Muscle of leg (tissue), 11 donors: ENCODE measurements around the gene ARL2. TPM values are rescaled to one million over a fixed set of nuclear protein-coding genes. Genes with fewer than 3 reads are reported as not detected.

Experiments used
- DNase-seq: peaks from one replicate; pipeline ENCODE4 v3.0.0; 2013
- H3K27ac ChIP-seq: one replicate; pipeline ENCODE4 v1.5.1; 2013; ENCODE audit warnings: mild to moderate bottlenecking, low read length, control low read depth
- H3K27me3 ChIP-seq: one replicate; pipeline ENCODE4 v1.6.1; 2013; ENCODE audit warnings: low read length; ENCODE audit not compliant: control insufficient read depth, insufficient read depth
- H3K36me3 ChIP-seq: one replicate; pipeline ENCODE4 v1.6.1; 2013; ENCODE audit warnings: low read length; ENCODE audit not compliant: control insufficient read depth, insufficient read depth
- H3K4me1 ChIP-seq: one replicate; pipeline ENCODE4 v1.6.1; 2013; ENCODE audit warnings: low read length; ENCODE audit not compliant: control insufficient read depth, insufficient read depth
- H3K4me3 ChIP-seq: one replicate; pipeline ENCODE4 v1.5.1; 2013; ENCODE audit warnings: low read length, control low read depth
- H3K9me3 ChIP-seq: replicated peaks from 2 replicates; pipeline ENCODE4 v1.6.1; 2013; ENCODE audit warnings: low read depth, low read length; ENCODE audit not compliant: control insufficient read depth
- WGBS: methylation state at CpG from one replicate; pipeline ENCODE4 v1.1.5; 2013; ENCODE audit warnings: missing lambda C conversion rate; ENCODE audit not compliant: insufficient coverage; 5-methylcytosine and 5-hydroxymethylcytosine counted together
- polyA plus RNA-seq, 8 donors: library from polyadenylated mRNA; unstranded; fragments of 120-200 nt; gene quantifications; one replicate each; pipeline versions ENCODE4 v1.2.1 to v1.2.3, GENCODE V29; 2013; ENCODE audit warnings: inconsistent platforms in 1 of 8, low replicate concordance in 1 of 8; ENCODE audit not compliant: insufficient read length in 8 of 8, insufficient read depth in 1 of 8
- total RNA-seq: library from RNA; stranded (reverse); fragments of 120-200 nt; gene quantifications from one replicate; pipeline ENCODE4 v1.2.4, GENCODE V29; 2013

The ARL2 gene
- total and polyA plus RNA-seq, 9 donors = 80.5 to 101 (median 86.9) TPM

DNA sequence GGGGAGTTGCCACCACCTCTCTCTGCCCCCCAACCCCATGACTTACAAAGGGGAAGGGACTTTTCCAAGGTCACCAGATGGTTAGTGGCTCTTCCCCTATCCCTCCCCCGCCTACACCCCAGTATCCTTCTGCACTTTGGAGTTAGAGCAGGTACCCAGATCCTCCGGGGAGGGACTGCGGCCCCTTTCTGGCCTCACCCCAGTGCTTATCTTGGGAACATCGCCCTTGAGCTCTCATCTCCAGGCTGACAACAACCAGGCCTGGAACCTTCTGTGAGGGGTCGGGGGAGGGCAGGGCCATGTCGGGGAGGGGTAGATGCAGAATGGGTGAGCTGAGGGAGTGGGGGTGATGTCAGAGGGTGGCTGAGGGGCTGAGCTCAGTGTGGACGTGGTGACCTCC, 51.9 kb downstream of the ARL2 start:
- 73% methylated on average over 6 of the region's 7 CpGs for WGBS
- no peak overlapping the region for H3K4me3 ChIP-seq
- no peaks in the 10 kb centered on the region for H3K36me3 ChIP-seq
- H3K9me3 ChIP-seq = no peaks in the 10 kb centered on the region
- H3K27ac ChIP-seq = no peak overlapping the region
- DNase-seq = no peak
- no peaks in the 10 kb centered on the region for H3K27me3 ChIP-seq
- no peaks in the 10 kb centered on the region for H3K4me1 ChIP-seq

DNA sequence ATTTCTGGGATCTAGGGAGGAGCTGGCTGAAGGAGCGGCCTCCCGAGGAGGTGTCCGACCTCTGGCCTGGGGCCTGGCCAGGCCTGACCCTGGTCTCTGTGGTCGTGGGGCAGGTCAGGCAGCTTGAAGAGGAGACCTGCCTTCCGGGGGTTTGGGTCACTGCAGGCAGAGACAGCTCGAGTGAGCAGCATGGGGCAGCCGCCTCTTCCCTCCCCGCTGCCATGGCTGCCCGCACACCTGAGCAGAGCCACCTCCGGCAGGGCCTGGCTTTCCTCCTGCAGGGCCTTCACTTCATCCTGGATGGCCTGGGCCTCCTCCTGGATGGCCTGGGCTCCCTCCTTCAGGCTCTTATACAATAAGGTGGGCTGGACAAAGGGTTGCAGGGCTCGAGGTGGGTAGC, 52.4 kb downstream of the ARL2 start:
- H3K36me3 ChIP-seq = no peaks in the 10 kb centered on the region
- H3K4me3 ChIP-seq = no peak overlapping the region
- H3K27ac ChIP-seq = no peak overlapping the region
- WGBS = 50% methylated on average over 8 of the region's 11 CpGs
- no peaks in the 10 kb centered on the region for H3K4me1 ChIP-seq
- H3K9me3 ChIP-seq = no peaks in the 10 kb centered on the region
- H3K27me3 ChIP-seq = no peaks in the 10 kb centered on the region
- no peak for DNase-seq

- no peaks in the 10 kb centered on the region for H3K27me3 ChIP-seq
- no peak overlapping the region for H3K4me3 ChIP-seq
- H3K27ac ChIP-seq = no peak overlapping the region
- DNase-seq = no peak
- no peaks in the 10 kb centered on the region for H3K4me1 ChIP-seq
- WGBS = 19% methylated on average over 4 of the region's 4 CpGs
- H3K36me3 ChIP-seq = no peaks in the 10 kb centered on the region
- no peaks in the 10 kb centered on the region for H3K9me3 ChIP-seq
Observed at GRCh38 chr11:65066805-65067291, 52.9 kb downstream of the ARL2 start.

DNA sequence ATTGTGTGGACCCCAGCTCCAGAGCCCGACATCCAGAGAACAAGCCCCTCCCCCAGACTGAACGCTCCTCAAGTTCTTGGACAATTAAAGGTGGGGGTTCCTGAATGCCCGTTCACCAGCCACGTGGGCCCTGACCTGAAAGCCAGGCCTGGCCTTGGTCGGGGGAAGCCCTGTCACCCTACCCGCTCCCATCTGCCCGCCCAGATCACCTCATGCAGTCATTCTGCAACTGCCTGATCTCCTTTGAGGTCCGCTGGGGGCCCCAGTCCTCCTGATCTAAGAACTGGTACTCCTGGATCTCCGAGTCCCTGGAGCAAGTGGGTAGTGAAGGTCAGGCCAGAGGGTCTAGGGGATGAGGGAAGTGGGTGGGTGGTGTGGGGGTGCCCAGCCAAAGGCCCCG, 53.5 kb downstream of the ARL2 start:
- Histone ChIP-seq H3K36me3 (no peaks in the 10 kb centered on the region), H3K4me3 (no peak overlapping the region), H3K27me3 (no peaks in the 10 kb centered on the region), H3K9me3 (no peaks in the 10 kb centered on the region), H3K27ac (no peak overlapping the region), H3K4me1 (no peaks in the 10 kb centered on the region)
- no peak for DNase-seq
- WGBS = 61% methylated on average over 5 of the region's 10 CpGs

GRCh38 chr11:65069217-65069616, 55.3 kb downstream of the ARL2 start:
- Histone ChIP-seq H3K27ac (no peak overlapping the region), H3K4me3 (no peak overlapping the region), H3K36me3 (no peaks in the 10 kb centered on the region), H3K4me1 (no peaks in the 10 kb centered on the region), H3K27me3 (no peaks in the 10 kb centered on the region), H3K9me3 (no peaks in the 10 kb centered on the region)
- 45% methylated on average over 4 of the region's 9 CpGs for whole genome bisulfite sequencing
- DNase-seq = no peak

Other genes with a start within 250 kb of the ARL2 start
- gene SF1, start 235.6 kb upstream of the ARL2 start, total RNA-seq = 62.3 TPM
- gene SF1, start 235.6 kb upstream of the ARL2 start, polyA plus RNA-seq = 100 to 1,000 TPM; 178 to 267 (median 210) TPM
- gene MAP4K2, start 210.9 kb upstream of the ARL2 start, total RNA-seq = 7.4 TPM
- gene MAP4K2, start 210.9 kb upstream of the ARL2 start, polyA plus RNA-seq = 10 to 100 TPM in 7 of 8 donors, 1 to 10 TPM in 1; 9.9 to 15.5 (median 12.6) TPM
- gene MEN1, start 203.6 kb upstream of the ARL2 start, total RNA-seq = 7.5 TPM
- gene MEN1, start 203.6 kb upstream of the ARL2 start, polyA plus RNA-seq = 10 to 100 TPM; 19.2 to 28.1 (median 23.2) TPM
- gene CDC42BPG, start 169.5 kb upstream of the ARL2 start, total RNA-seq = 0.35 TPM
- 1 to 10 TPM in 3 of 8 donors, under 1 TPM in 5; 0.56 to 2.3 (median 0.96) TPM for gene CDC42BPG, start 169.5 kb upstream of the ARL2 start, polyA plus RNA-seq
- 46.1 TPM for gene EHD1, start 135.5 kb upstream of the ARL2 start, total RNA-seq
- 100 to 1,000 TPM in 4 of 8 donors, 10 to 100 TPM in 4; 86.2 to 117 (median 96.7) TPM for gene EHD1, start 135.5 kb upstream of the ARL2 start, polyA plus RNA-seq
- 7.5 TPM for gene ATG2A, start 97.0 kb upstream of the ARL2 start, total RNA-seq
- gene ATG2A, start 97.0 kb upstream of the ARL2 start, polyA plus RNA-seq = 10 to 100 TPM in 7 of 8 donors, 1 to 10 TPM in 1; 10.0 to 16.0 (median 13.0) TPM
- gene PPP2R5B, start 89.5 kb upstream of the ARL2 start, total RNA-seq = 5.6 TPM
- gene PPP2R5B, start 89.5 kb upstream of the ARL2 start, polyA plus RNA-seq = 10 to 100 TPM; 10.0 to 16.9 (median 12.1) TPM
- not detected for gene GPHA2, start 78.3 kb upstream of the ARL2 start, total RNA-seq
- under 1 TPM in 4 of 8 donors, not detected in 4; 0.15 to 0.53 (median 0.24) TPM for gene GPHA2, start 78.3 kb upstream of the ARL2 start, polyA plus RNA-seq
- not detected for gene MAJIN, start 42.1 kb upstream of the ARL2 start, total RNA-seq
- not detected for gene MAJIN, start 42.1 kb upstream of the ARL2 start, polyA plus RNA-seq
- gene BATF2, start 17.2 kb upstream of the ARL2 start, total RNA-seq = 0.62 TPM
- 1 to 10 TPM in 4 of 8 donors, under 1 TPM in 4; 0.84 to 1.9 (median 1.1) TPM for gene BATF2, start 17.2 kb upstream of the ARL2 start, polyA plus RNA-seq
- 18.3 TPM for gene SNX15, start 13.3 kb downstream of the ARL2 start, total RNA-seq
- 10 to 100 TPM; 19.6 to 29.6 (median 23.2) TPM for gene SNX15, start 13.3 kb downstream of the ARL2 start, polyA plus RNA-seq
- gene SAC3D1, start 27.1 kb downstream of the ARL2 start, total RNA-seq = 6.7 TPM
- 10 to 100 TPM; 12.5 to 16.0 (median 15.1) TPM for gene SAC3D1, start 27.1 kb downstream of the ARL2 start, polyA plus RNA-seq
- gene NAALADL1, start 44.4 kb downstream of the ARL2 start, total RNA-seq = 13.6 TPM
- 10 to 100 TPM in 5 of 8 donors, 1 to 10 TPM in 3; 6.2 to 14.0 (median 10.7) TPM for gene NAALADL1, start 44.4 kb downstream of the ARL2 start, polyA plus RNA-seq
- gene CDCA5, start 69.9 kb downstream of the ARL2 start, total RNA-seq = 6.6 TPM
- gene CDCA5, start 69.9 kb downstream of the ARL2 start, polyA plus RNA-seq = 10 to 100 TPM in 7 of 8 donors, 1 to 10 TPM in 1; 9.7 to 17.0 (median 14.4) TPM
- gene ZFPL1, start 70.1 kb downstream of the ARL2 start, total RNA-seq = 23.2 TPM
- 10 to 100 TPM; 20.6 to 26.3 (median 24.0) TPM for gene ZFPL1, start 70.1 kb downstream of the ARL2 start, polyA plus RNA-seq
- gene VPS51, start 82.1 kb downstream of the ARL2 start, total RNA-seq = 109 TPM
- gene VPS51, start 82.1 kb downstream of the ARL2 start, polyA plus RNA-seq = 100 to 1,000 TPM; 128 to 147 (median 136) TPM
- 6.5 TPM for gene TM7SF2, start 97.7 kb downstream of the ARL2 start, total RNA-seq
- 10 to 100 TPM in 1 of 8 donors, 1 to 10 TPM in 7; 4.1 to 14.4 (median 7.5) TPM for gene TM7SF2, start 97.7 kb downstream of the ARL2 start, polyA plus RNA-seq
- gene ZNHIT2, start 103.5 kb downstream of the ARL2 start, total RNA-seq = 5.1 TPM
- gene ZNHIT2, start 103.5 kb downstream of the ARL2 start, polyA plus RNA-seq = 1 to 10 TPM; 4.2 to 6.0 (median 4.8) TPM
- gene FAU, start 108.0 kb downstream of the ARL2 start, total RNA-seq = 998 TPM
- 1,000 to 10,000 TPM in 7 of 8 donors, 100 to 1,000 TPM in 1; 971 to 1,242 (median 1,085) TPM for gene FAU, start 108.0 kb downstream of the ARL2 start, polyA plus RNA-seq
- 30.3 TPM for gene MRPL49, start 108.2 kb downstream of the ARL2 start, total RNA-seq
- 10 to 100 TPM; 19.5 to 31.1 (median 25.4) TPM for gene MRPL49, start 108.2 kb downstream of the ARL2 start, polyA plus RNA-seq
- gene SYVN1, start 120.4 kb downstream of the ARL2 start, total RNA-seq = 10.0 TPM
- gene SYVN1, start 120.4 kb downstream of the ARL2 start, polyA plus RNA-seq = 10 to 100 TPM; 31.1 to 53.4 (median 41.1) TPM
- gene SPDYC, start 156.1 kb downstream of the ARL2 start, total RNA-seq = not detected
- gene SPDYC, start 156.1 kb downstream of the ARL2 start, polyA plus RNA-seq = under 1 TPM in 1 of 8 donors, not detected in 7; 0.16 TPM
- 46.7 TPM for gene CAPN1, start 167.8 kb downstream of the ARL2 start, total RNA-seq
- gene CAPN1, start 167.8 kb downstream of the ARL2 start, polyA plus RNA-seq = 10 to 100 TPM; 69.1 to 90.2 (median 80.1) TPM
- 18.8 TPM for gene POLA2, start 247.8 kb downstream of the ARL2 start, total RNA-seq
- gene POLA2, start 247.8 kb downstream of the ARL2 start, polyA plus RNA-seq = 10 to 100 TPM; 35.4 to 64.7 (median 51.6) TPM